CD1c-positive myeloid dendritic cell (primary cell): ENCODE results near the gene ZNF554.
"Not testable (repeated sequence)": the region's sequence is repeated elsewhere in the genome, so short reads cannot be mapped to it uniquely, and the experiment has no call there.

Experiments used
- DNase-seq: peaks from one replicate; pipeline ENCODE4 v3.0.0-alpha.2; 2016; ENCODE audit errors: extremely low spot score

ZNF554 gene

GRCh38 chr19:2790557-2791271 lies 29.0 kb upstream of the ZNF554 start:
- no peak for DNase-seq

GRCh38 chr19:2791440-2791839 lies 28.2 kb upstream of the ZNF554 start:
- DNase-seq = no peak

GRCh38 chr19:2791876-2792275 lies 27.8 kb upstream of the ZNF554 start:
- no peak for DNase-seq

- not testable (repeated sequence) for DNase-seq
These were observed 27.0 kb upstream of the ZNF554 start for GRCh38 chr19:2792666-2793065.

- DNase-seq = no peak
These were observed 26.5 kb upstream of the ZNF554 start for GRCh38 chr19:2793126-2793525.

- no peak for DNase-seq
These were observed 26.1 kb upstream of the ZNF554 start for GRCh38 chr19:2793577-2793976.

- DNase-seq = no peak
These were observed 23.6 kb upstream of the ZNF554 start for GRCh38 chr19:2795827-2796658.

- no peak for DNase-seq
These were observed 22.9 kb upstream of the ZNF554 start for GRCh38 chr19:2796659-2797266.

- no peak for DNase-seq
These were observed 22.4 kb upstream of the ZNF554 start for GRCh38 chr19:2797280-2797679.

- no peak for DNase-seq
These were observed 21.4 kb upstream of the ZNF554 start for GRCh38 chr19:2798158-2798685.

- no peak for DNase-seq
These were observed 20.9 kb upstream of the ZNF554 start for GRCh38 chr19:2798733-2799132.

- DNase-seq = no peak
These were observed 20.2 kb upstream of the ZNF554 start for GRCh38 chr19:2799273-2800020.

GRCh38 chr19:2800506-2800905 lies 19.2 kb upstream of the ZNF554 start:
- no peak for DNase-seq

GRCh38 chr19:2802826-2803225 lies 16.8 kb upstream of the ZNF554 start:
- DNase-seq = no peak

- no peak for DNase-seq
These were observed 16.0 kb upstream of the ZNF554 start for GRCh38 chr19:2803486-2804155.

- no peak for DNase-seq
These were observed 15.3 kb upstream of the ZNF554 start for GRCh38 chr19:2804156-2805004.

- DNase-seq = no peak
These were observed 14.3 kb upstream of the ZNF554 start for GRCh38 chr19:2805261-2805900.

- no peak for DNase-seq
These were observed 13.5 kb upstream of the ZNF554 start for GRCh38 chr19:2805991-2806649.

GRCh38 chr19:2806736-2807378 lies 12.8 kb upstream of the ZNF554 start:
- no peak for DNase-seq
